Measurements from ENCODE around the gene ZNF423.

DNA sequence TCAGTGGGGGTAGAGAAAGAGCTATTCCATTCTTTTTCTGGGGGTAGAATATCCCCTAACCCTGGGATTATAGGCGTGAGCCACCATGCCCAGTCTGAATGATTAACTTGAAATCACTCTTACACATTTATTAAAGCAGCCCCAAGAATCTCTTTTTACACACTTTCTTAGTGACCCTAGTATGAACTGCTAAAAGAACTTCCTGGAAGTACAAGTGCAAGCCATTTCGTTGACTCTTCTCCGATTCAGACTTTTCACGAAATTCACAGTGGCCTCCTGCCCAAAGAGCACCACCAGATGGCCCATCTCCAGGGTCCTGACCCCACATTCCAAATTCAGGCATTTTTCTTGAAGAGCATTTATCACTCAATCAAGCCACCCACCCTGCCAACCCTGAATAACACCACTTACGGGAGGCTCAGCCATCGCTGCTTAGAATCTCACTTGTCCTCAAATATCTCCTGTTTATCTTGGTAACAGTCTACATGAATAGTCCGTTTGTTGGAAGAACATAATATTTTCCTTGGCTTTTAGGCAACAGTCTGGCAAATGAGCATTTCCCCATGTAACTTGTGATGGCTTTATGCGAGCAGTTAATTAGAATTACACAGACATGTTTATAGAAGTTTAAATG, 28.0 kb downstream of the ZNF423 start:
- TF ChIP-seq SP1 (IDR thresholded peaks at IDR 0.05) = no peak
- TF ChIP-seq, protein P1, sequence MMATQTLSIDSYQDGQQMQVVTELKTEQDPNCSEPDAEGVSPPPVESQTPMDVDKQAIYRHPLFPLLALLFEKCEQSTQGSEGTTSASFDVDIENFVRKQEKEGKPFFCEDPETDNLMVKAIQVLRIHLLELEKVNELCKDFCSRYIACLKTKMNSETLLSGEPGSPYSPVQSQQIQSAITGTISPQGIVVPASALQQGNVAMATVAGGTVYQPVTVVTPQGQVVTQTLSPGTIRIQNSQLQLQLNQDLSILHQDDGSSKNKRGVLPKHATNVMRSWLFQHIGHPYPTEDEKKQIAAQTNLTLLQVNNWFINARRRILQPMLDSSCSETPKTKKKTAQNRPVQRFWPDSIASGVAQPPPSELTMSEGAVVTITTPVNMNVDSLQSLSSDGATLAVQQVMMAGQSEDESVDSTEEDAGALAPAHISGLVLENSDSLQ (IDR thresholded peaks at IDR 0.05) = no peak
- no peak for TF ChIP-seq ELF4 (IDR thresholded peaks at IDR 0.05)
- TF ChIP-seq SUZ12 (IDR thresholded peaks at IDR 0.05) = no peak
- TF ChIP-seq FOXM1 (IDR thresholded peaks at IDR 0.05; ENCODE audit: borderline replicate concordance) = no peak
- no peak for TF ChIP-seq FOXA1 (IDR thresholded peaks at IDR 0.05)
- TF ChIP-seq TARDBP (IDR thresholded peaks at IDR 0.05) = no peak
- no peak for TF ChIP-seq ARNT (IDR thresholded peaks at IDR 0.05)
- no peak for TF ChIP-seq FOXK2 (IDR thresholded peaks at IDR 0.05)
- TF ChIP-seq CTBP1 (IDR thresholded peaks at IDR 0.05; ENCODE audit: borderline replicate concordance) = no peak
